ENCODE results near the gene KLHL34. TPM values are rescaled to one million over a fixed set of nuclear protein-coding genes. Genes with fewer than 3 reads are reported as not detected.

The KLHL34 gene
- polyA plus RNA-seq, 1 of the 3 experiments (the other 2 are of a cell fraction): not detected

DNA sequence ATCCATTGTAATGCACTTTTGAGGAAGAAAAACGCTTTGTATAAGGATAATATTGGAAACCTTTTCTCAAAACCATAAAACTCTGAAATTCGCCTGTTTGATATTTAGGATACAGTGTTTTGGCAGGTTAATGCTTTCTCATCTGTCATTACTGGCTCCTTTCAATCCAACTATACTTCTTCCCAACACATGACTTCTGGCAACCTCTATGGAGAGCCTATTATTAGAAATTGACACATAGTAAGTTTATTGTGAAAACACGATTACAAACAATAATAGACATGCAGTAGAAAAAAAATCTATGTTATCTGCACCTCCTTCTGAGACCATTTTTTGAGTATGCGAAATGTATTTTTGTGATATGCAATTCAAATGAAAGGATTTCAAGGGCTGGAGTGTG, 4.6 kb upstream of the KLHL34 start:
- H3K9me3 ChIP-seq: no peaks in the 10 kb centered on the region
- no peak overlapping the region for H3K9ac ChIP-seq
- TF ChIP-seq, protein P1, sequence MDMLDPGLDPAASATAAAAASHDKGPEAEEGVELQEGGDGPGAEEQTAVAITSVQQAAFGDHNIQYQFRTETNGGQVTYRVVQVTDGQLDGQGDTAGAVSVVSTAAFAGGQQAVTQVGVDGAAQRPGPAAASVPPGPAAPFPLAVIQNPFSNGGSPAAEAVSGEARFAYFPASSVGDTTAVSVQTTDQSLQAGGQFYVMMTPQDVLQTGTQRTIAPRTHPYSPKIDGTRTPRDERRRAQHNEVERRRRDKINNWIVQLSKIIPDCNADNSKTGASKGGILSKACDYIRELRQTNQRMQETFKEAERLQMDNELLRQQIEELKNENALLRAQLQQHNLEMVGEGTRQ (IDR thresholded peaks at IDR 0.05; ENCODE audit: borderline replicate concordance, low read depth, low read length): no peak
- TF ChIP-seq, protein P2, sequence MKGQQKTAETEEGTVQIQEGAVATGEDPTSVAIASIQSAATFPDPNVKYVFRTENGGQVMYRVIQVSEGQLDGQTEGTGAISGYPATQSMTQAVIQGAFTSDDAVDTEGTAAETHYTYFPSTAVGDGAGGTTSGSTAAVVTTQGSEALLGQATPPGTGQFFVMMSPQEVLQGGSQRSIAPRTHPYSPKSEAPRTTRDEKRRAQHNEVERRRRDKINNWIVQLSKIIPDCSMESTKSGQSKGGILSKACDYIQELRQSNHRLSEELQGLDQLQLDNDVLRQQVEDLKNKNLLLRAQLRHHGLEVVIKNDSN (IDR thresholded peaks at IDR 0.05; ENCODE audit: borderline replicate concordance, low read depth): no peak
- TF ChIP-seq RAD21 (IDR thresholded peaks at IDR 0.05; ENCODE audit: low read length) (no peak), CTCF (IDR thresholded peaks at IDR 0.05) (no peak), EZH2phosphoT487 (IDR thresholded peaks at IDR 0.05; ENCODE audit: borderline replicate concordance, low read depth) (no peak), EP300 (IDR thresholded peaks at IDR 0.05; ENCODE audit: borderline replicate concordance in 1 of 2, low read depth in 1 of 2, low read length in 1 of 2) (no peak)
- TF ChIP-seq, protein P3, sequence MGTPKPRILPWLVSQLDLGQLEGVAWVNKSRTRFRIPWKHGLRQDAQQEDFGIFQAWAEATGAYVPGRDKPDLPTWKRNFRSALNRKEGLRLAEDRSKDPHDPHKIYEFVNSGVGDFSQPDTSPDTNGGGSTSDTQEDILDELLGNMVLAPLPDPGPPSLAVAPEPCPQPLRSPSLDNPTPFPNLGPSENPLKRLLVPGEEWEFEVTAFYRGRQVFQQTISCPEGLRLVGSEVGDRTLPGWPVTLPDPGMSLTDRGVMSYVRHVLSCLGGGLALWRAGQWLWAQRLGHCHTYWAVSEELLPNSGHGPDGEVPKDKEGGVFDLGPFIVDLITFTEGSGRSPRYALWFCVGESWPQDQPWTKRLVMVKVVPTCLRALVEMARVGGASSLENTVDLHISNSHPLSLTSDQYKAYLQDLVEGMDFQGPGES (IDR thresholded peaks at IDR 0.05; ENCODE audit: low read depth, low read length): no peak
- TF ChIP-seq, protein P4, sequence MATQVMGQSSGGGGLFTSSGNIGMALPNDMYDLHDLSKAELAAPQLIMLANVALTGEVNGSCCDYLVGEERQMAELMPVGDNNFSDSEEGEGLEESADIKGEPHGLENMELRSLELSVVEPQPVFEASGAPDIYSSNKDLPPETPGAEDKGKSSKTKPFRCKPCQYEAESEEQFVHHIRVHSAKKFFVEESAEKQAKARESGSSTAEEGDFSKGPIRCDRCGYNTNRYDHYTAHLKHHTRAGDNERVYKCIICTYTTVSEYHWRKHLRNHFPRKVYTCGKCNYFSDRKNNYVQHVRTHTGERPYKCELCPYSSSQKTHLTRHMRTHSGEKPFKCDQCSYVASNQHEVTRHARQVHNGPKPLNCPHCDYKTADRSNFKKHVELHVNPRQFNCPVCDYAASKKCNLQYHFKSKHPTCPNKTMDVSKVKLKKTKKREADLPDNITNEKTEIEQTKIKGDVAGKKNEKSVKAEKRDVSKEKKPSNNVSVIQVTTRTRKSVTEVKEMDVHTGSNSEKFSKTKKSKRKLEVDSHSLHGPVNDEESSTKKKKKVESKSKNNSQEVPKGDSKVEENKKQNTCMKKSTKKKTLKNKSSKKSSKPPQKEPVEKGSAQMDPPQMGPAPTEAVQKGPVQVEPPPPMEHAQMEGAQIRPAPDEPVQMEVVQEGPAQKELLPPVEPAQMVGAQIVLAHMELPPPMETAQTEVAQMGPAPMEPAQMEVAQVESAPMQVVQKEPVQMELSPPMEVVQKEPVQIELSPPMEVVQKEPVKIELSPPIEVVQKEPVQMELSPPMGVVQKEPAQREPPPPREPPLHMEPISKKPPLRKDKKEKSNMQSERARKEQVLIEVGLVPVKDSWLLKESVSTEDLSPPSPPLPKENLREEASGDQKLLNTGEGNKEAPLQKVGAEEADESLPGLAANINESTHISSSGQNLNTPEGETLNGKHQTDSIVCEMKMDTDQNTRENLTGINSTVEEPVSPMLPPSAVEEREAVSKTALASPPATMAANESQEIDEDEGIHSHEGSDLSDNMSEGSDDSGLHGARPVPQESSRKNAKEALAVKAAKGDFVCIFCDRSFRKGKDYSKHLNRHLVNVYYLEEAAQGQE (IDR thresholded peaks at IDR 0.05; ENCODE audit: low read depth, low read length): no peak
- no peaks in the 10 kb centered on the region for H3F3A ChIP-seq (replicated peaks; ENCODE audit: insufficient read depth)
- H2AFZ ChIP-seq (ENCODE audit: low read depth): no peak overlapping the region
- 27% methylated on average over 4 of the region's 4 CpGs for WGBS (ENCODE audit: low lambda C conversion rate)
- CTCF ChIA-PET: no interaction called here
- H3K27ac ChIP-seq (ENCODE audit: low read depth in 2 of 2, low read length in 1 of 2): no peak overlapping the region
- H4K20me1 ChIP-seq (ENCODE audit: insufficient read depth): no peaks in the 10 kb centered on the region
- H3K4me3 ChIP-seq (ENCODE audit: low read depth in 2 of 2, low read length in 1 of 2): no peak overlapping the region
- POLR2A ChIA-PET: no interaction called here
- no peak overlapping the region for H3K4me2 ChIP-seq
- no peaks in the 10 kb centered on the region for H3K27me3 ChIP-seq (ENCODE audit: insufficient read depth)
- H3K9me2 ChIP-seq: no peaks in the 10 kb centered on the region
- no peaks in the 10 kb centered on the region for H3K79me2 ChIP-seq (ENCODE audit: insufficient read depth)
- H3K36me3 ChIP-seq (replicated peaks in 1 of 2; ENCODE audit: control insufficient read depth in 1 of 2, insufficient read depth in 2 of 2, low read length in 1 of 2): no peaks in the 10 kb centered on the region
- no peaks in the 10 kb centered on the region for H3K4me1 ChIP-seq (ENCODE audit: control insufficient read depth in 1 of 2, insufficient read depth in 2 of 2, low read depth in 1 of 2, low read length in 1 of 2)
- DNase-seq: no peak

All from SK-N-SH (cell line).